Ramos (cell line): Measurements from ENCODE around the gene ZNRF3.

Experiments used
- in situ Hi-C: fragments of 300-500 bp; cut with MboI; formaldehyde crosslinking; loops from one replicate; pipeline ENCODE4 v1.14.3; 2022; ENCODE audit warnings: low sequenced_read_pairs; ENCODE audit not compliant: unreplicated experiment

ZNRF3 gene

DNA sequence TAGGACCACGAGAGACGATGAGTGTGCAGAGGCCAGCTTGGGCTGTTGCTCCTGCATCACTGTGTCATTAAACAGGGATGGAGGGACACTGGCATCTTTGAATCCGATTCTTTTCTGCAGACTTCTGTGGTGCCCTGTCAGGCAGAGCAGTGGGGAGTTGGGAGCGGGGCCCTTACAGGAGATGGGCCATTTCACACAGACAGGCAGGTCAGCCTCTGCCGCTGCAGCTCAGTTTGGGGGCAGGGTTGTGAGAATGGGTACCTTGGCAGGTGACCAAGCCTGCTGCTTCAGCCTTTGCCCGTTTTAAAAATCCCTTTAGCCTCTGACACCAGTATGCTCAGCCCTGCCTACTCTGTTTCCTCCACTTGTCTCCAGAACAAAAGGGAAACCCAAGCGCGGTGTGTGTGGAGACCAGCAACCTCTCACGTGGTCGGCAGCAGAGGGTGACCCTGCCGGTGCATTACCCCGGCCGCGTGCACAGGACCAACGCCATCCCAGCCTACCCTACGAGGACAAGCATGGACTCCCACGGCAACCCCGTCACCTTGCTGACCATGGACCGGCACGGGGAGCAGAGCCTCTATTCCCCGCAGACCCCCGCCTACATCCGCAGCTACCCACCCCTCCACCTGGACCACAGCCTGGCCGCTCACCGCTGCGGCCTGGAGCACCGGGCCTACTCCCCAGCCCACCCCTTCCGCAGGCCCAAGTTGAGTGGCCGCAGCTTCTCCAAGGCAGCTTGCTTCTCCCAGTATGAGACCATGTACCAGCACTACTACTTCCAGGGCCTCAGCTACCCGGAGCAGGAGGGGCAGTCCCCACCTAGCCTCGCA lies 165.7 kb downstream of the ZNRF3 start:
- in situ Hi-C loops, result no loop called here

DNA sequence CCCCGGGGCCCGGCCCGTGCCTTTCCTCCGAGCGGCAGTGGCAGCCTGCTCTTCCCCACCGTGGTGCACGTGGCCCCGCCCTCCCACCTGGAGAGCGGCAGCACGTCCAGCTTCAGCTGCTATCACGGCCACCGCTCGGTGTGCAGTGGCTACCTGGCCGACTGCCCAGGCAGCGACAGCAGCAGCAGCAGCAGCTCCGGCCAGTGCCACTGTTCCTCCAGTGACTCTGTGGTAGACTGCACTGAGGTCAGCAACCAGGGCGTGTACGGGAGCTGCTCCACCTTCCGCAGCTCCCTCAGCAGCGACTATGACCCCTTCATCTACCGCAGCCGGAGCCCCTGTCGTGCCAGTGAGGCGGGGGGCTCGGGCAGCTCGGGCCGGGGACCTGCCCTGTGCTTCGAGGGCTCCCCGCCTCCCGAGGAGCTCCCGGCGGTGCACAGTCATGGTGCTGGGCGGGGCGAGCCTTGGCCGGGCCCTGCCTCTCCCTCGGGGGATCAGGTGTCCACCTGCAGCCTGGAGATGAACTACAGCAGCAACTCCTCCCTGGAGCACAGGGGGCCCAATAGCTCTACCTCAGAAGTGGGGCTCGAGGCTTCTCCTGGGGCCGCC lies 166.4 kb downstream of the ZNRF3 start:
- in situ Hi-C loops, result no loop called here

DNA sequence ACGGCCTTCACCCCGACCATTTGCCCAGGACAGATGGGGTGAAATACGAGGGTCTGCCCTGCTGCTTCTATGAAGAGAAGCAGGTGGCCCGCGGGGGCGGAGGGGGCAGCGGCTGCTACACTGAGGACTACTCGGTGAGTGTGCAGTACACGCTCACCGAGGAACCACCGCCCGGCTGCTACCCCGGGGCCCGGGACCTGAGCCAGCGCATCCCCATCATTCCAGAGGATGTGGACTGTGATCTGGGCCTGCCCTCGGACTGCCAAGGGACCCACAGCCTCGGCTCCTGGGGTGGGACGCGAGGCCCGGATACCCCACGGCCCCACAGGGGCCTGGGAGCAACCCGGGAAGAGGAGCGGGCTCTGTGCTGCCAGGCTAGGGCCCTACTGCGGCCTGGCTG lies 167.1 kb downstream of the ZNRF3 start:
- in situ Hi-C loops, result no loop called here

DNA sequence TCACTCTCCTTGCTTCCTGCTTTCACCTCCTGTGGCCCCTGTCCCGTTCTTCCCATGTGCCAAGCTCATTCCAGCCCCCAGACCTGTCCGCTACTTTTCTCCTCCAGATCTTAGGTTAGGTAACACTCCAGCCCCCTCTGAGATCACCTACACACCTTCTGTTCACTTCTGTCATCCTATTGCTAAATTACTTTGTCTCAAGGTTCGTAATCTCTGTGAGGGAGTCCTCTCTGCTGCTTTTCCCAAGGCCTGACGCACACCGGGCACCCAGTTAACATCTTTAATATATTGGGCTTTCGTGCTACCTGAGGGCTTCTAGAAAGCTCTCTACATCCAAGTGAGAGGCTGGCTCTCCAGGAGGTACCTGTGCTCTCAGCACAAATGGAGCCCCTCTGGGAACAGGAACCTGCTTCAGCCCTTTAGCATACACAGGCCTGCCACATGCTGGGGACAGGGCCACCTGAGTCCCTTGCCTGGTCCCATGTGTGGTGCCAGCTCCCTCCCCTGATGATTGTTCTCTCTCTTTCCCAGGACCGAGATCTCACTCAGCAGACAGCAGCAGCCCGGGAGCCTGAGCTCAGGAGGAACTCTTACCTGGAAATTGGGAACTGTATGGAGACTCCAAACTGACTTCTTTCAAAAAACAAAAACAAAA lies 169.8 kb downstream of the ZNRF3 start:
- in situ Hi-C loops, result no loop called here

DNA sequence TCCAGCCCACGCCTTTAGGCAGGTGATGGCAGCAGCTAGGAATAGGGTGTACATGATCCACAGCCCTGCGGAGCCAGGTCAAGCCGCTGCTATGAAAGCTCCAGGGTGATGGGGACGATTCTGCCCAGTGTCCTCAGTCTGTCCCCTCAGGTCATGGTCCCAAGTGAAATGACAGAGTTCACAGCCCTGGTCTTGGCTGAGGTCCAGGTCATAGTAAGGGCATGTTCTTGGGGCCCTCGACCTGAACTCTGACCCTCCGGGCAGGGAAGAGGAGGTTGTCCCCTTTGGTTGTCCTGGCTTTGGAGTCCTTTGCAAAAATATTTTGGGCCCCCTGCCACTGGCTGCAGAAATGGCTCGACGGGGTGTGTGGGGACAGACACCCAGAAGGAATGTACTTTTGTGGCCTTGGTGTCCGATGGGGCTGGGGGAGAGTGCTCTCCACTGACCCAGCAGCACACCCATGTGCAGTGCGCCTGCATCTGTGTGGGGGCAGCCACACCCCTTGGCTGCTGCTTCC lies 170.9 kb downstream of the ZNRF3 start:
- in situ Hi-C loops, result no loop called here

DNA sequence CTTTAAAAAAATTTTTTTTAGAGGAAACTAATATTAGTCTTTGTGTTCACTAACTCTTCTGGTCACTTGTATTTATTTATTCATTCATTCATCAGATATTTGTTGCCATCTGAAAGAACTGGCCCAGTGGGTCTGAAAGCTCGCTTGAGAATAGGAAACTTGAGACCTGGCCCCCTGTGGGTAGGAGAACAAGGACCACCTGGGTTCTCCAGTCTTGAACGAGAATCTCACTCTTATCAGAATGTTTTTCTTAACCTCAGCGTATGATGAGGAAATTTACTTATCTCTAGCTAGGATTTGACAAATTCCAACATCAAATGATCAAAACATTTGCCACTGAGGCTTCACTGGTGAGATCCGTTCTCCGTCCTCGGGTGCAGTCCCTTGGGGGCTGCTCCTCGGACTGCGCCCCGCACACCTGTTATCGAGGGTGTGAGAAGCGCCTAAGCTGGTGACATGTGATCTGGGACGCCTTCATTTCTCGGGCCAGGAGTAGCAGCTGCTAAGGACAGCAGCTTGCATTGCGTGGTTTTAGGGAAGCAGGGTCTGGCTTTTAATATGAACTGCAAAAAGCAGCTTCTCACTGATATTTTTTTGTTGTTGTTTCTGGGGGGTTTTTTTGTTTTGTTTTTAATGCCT lies 171.9 kb downstream of the ZNRF3 start:
- in situ Hi-C loops, result no loop called here

DNA sequence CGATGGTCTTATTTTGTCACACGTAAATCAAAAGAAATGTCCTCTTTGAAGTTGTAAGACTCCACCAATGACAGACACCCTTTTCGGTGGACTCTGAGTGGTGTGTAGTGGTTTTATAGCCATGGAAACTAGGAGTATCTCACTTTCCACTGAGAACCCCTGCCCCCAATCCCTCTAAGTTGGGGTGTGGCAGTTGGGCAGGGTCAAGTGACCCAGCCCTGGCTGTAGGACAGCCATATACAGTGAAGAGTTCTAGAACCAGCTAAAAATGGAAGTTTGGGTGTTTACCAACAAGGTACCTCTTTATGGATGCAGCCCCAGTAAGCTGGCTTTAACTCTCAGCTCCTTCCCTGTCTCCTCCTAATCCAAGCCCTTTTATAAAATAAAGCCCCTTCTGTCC lies 173.1 kb downstream of the ZNRF3 start:
- in situ Hi-C loops, result no loop called here

DNA sequence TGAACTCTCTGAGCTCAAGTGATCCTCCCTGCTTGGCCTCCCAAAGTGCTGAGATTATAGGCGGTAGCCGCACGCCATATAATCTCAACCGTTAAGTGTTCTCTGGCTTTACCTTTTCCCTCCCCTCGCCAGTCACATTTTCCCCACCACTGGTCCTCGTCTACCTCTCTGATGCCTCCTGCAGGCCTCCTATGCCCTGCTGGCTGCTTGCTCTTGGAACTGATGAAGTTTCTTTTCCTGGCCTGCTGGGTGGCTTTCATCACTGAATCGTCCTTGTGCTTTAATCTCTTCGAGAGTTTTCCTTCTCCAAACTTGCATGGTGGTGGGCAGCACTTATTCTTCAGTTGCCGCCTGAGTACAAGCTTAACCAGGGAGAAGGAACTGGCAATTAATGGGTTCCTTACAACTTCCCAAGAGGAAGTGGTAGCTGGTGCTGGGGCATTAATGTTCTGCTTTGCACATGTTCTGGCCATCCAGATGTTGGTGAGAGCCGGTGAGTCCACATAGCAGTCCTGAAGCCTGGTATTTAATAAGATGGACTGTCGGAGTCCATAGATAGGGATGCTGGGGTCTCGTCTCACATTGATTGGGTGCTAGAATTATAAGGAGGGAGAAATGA lies 177.0 kb downstream of the ZNRF3 start:
- in situ Hi-C loops, result no loop called here

DNA sequence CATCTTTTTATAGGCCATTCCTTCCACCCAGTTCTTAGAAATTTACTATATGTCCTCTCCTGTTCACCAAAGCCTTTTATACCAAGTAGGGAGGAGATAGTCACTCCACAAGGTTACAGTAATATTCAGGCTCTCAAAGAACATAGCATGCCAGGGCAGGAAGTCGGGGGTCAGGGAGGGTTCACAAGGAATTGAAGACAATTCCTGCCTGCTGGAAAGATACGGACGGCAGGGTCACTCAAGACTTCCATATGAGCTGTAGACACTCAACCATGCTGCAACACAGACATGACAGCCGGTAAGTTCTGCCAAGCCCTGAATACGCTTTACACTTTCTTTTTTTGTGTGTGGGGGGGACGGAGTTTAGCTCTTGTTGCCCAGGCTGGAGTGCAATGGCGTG lies 177.6 kb downstream of the ZNRF3 start:
- in situ Hi-C loops, result no loop called here

DNA sequence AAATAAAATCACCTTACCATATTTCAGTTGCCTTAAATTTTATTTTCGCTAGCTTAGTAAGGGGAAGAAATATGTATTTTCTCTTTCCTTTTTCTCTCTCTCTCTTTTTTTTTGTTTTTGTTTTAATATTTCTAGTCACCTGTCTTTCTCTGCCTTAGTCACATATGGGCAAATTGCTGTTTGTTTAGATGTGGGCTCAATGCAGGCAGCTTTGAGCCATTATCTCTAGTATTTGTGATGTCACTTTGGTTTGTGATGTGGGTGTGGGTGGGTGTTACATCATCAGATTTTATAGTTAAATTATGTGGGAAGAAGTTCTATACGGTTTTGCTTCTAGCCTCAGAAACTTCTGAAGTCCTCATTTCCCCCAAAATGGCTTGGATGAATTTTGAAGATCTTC lies 178.4 kb downstream of the ZNRF3 start, which contains the start of gene C22orf31:
TSS of gene C22orf31 (minus strand) at position 59 of the 400 bp plus-strand sequence. CDS start at position 20, 39 bp downstream.
- in situ Hi-C loops, result no loop called here

DNA sequence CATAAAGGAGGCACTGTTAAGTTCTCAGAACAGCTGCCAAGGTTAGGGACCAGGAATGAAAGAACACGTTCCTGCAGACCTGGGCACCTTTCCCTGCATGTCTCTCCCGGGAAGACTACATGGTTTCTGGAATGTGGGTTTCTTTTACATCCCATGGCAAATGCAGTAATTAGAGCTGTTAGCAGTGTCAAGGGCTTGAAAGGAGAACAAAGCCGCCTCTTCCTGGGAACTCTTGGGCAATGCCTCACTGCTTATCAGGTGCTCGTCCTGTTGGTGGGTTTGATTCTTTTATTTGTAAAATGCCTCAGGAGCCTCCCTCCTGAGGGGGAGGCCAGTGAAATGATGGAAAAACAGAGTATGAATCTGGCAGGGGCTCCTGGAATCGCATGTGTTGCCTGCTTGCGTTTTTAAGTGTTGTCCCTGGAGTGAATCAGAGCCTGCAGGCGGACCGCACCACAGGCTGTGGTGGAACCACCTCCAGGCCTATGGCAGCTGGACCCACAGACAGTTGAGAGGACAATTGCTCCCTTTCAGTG lies 179.0 kb downstream of the ZNRF3 start:
- in situ Hi-C loops, result no loop called here

DNA sequence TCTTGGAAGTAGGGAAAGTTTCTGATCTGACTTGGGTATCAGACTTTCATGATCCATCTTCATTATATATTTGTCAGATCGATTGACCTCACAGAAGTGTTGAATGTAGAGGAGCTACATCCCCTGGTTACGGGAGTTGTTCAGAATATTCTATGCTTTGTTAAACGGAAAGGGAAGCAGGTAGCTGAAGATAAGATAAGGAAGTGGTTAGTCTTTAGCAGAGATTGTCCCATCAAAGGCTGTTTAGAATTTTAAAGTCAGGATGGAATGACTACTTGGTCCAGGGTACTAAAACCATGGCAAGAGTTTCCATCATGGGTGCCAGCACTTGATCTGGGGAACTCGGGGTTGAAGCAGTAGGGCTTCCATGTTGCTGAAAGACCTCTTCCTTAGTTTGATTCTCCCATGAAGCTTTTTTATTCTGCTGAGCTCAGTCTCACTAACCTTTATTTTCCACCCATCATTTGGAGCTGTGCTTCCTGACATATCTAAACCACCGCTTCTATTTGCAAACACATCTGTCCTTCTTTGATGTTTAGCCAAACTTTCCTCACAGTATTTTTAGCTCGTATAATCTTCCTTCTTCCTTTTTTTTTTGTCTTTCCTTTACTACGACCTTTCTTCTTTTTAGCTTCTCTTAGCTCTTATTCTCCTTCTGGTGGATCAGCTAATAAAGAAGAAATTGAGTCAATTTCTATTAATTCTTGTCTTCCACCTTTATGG lies 182.3 kb downstream of the ZNRF3 start:
- in situ Hi-C loops, result no loop called here

DNA sequence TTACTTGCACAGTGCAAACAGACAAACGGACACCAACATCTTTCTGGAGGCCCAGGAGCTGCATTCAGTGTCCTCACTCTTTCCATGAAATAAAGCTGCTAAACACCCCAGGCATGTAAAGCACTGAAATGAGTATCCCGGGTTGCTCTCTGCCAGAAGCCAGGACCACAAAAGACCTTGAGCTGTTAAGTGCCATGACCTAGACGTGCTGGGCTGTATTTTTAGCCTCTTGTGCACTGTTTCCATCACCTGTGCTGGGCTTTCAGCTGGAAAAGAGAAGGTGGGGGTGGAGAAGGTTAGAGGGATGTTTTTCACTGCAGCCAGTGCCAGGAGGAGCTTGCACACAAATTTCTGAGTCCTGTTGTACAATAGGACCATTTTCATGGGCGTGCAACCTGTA lies 186.1 kb downstream of the ZNRF3 start:
- in situ Hi-C loops, result no loop called here

DNA sequence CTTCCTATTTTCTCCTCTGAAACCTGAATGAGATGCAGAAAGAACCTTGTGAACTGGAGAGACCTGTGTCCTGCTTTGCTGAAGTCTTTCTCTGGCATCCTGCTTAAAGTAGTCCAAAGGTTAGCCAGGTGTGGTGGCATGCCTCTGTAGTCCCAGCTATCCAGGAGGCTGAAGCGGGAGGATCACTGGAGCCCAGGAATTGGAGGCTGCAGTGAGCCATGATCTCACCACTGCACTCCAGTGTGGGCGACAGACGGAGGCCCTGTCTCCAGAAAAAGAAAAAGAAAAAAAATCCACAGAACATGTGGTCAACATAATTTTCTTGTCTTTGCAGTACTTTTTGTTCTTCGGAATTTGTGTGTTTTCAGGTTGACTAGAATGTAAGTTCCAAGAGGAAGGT lies 187.1 kb downstream of the ZNRF3 start:
- in situ Hi-C loops, result no loop called here

DNA sequence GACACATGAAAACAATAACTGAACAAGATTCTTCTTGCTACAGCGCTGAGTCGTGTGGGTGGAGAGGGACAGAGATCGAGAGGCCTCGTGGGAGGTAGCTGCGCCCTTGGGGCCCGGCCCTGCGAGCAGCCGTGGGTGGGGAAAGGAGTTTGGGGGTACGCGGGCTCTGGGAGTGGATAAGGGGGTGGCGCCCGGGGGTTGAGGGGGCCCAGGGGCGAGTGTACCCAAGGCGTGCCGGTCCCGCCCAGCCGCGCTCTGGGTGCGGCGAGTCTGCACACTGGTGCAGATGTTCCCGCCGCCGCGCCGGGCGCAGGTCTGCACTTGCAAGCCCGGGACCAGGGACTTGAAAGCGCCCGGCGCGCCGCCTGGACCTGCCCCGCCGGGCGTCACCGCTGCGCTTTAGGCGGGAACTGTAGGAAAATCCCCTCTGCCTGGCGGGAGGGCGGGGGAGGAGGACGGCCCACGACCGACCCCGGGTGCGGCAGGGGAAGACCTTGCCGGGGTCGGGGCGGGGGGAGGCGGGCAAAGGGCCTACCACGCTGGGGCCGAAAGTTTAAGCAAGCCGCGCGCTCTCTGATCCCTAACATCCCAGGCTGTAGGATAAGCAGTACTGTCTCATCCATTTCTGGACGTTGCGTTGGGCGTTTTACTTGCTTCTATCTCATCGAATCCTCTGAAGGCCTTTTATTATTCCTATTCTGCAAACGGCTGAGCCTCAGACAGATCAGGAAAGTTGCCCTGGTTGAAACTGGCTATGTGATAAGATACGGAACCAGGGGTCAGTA lies 188.1 kb downstream of the ZNRF3 start:
- in situ Hi-C loops, result no loop called here

DNA sequence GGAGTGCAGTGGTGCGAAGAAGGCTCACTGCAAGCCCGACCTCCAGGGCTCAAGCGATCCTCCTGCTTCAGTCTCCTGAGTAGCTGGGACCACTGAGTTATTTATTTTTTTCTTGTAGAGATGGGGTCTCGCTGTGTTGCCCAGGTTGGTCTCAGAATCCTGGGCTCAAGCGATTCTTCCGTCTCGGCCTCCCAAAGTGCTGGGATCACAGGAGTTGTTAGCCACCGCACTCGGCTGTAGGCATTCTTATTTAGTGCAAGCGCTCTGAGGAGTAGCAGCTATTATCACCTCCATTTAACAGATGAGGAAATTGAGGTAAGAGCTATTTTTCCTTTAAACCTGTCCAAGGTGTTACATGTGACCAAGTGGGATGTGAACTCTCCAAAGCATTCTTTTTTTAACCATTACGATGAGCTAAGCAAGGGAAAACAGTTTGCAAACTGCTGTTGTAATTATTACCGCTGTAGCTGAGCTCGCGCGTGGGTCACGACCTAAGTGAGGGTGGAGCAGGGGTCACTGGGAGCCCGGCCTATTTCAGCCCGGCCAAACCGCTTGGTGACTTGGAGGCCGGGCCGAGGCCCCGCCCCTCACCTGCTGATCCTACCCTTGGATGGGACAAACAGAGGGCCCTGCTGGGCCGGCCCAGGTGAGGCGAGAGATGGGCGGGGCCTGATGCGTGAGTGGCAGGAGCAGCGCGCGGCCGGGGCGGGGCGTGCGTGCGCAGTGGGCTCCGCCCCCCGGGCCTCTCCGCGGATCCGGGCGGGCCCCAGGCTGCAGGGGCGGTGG lies 189.0 kb downstream of the ZNRF3 start:
- in situ Hi-C loops, result no loop called here

DNA sequence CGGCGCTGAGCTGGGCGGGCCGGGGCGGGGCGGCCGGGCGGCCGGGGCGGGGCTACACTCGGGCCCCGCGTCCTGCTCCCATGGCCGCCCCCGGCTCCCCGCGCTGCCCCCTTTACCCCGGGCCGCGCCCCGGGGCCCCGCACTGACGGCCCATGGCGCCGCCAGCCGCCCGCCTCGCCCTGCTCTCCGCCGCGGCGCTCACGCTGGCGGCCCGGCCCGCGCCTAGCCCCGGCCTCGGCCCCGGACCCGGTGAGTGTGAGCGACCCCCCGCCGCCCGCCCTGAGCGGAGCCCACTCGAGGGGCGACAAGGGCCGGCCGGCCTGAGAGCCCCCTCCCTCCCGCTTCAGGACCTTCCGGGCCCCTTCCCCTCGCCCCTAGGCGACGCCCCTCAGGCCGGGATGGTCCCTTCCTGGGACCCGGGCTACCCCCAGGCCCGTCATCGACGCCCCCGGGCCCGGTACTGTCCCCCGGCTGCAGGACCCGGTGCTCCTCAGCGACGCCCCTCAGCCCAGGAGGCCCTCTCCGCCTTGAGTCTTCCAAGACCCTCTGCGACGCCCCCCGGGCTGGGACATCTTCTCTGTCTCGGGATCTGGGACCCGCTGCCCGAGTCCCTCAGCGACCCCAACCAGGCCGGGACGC lies 189.7 kb downstream of the ZNRF3 start, which contains the start of gene KREMEN1:
TSS of gene KREMEN1 (plus strand) at position 57 of the 639 bp plus-strand sequence. CDS start at position 153, 96 bp downstream.
- in situ Hi-C loops, result no loop called here
